NOMO-1 treated with DMSO at 0.1 percent for 48 hours (cell line): ENCODE measurements around the gene FAM234A.
"Not testable (repeated sequence)": the region's sequence is repeated elsewhere in the genome, so short reads cannot be mapped to it uniquely, and the experiment has no call there.

Experiments used
- DNase-seq: peaks from one replicate; lab custom pipeline; 2025; ENCODE audit not compliant: unreplicated experiment; lab: John Stamatoyannopoulos, UW

The FAM234A gene

GRCh38 chr16:229731-230281 lies 4.8 kb upstream of the FAM234A start:
- DNase-seq: no peak

DNA sequence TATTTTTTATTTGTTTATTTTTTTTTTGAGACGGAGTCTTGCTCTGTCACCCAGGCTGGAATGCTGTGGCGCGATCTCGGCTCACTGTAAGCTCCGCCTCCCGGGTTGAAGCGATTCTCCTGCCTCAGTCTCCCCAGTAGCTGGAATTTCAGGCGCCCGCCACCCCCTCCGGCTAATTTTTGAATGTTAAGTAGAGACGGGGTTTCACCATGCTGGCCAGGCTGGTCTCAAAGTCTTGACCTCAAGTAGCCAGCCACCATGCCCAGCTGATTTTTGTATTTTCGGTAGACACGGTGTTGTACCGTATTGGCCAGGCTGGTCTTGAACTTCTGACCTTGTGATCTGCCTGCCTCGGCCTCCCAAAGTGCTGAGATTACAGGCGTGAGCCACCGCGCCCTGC lies 4.3 kb upstream of the FAM234A start:
- not testable (repeated sequence) for DNase-seq

DNA sequence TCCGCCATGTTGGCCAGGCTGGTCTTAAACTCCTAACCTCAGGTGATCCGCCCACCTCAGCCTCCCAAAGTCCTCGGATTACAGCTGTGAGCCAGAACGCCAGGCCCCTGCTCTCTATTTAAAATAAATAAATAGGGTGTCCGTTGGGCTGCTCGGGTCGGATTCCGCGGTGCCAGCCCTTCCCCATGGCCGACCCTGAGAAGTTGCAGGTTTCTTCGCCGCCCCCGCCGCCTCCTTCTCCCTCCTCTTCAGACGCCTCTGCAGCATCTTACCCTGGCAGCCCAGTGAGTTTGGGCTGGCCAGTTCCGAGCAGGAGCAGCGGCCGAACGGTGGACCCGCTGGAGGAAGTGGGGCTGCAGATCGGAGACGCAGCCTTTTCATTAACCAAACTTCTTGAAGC lies 3.7 kb upstream of the FAM234A start:
- no peak for DNase-seq

DNA sequence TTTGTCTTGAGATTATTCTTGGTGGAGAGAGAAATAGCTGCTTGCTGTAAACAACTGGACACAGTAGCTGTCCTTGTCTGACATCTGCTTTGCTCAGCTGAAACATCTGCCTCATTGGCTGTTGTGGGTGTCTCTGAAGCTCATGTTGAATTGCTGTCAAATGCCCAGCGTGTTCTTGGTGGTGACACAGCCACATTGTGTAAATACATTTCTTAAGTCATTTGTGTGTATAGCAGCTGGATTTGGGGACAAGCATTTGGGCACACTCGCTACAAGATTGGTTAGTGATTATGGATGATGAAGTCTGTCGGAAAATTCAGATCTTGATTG lies 5.3 kb downstream of the FAM234A start:
- DNase-seq: no peak

DNA sequence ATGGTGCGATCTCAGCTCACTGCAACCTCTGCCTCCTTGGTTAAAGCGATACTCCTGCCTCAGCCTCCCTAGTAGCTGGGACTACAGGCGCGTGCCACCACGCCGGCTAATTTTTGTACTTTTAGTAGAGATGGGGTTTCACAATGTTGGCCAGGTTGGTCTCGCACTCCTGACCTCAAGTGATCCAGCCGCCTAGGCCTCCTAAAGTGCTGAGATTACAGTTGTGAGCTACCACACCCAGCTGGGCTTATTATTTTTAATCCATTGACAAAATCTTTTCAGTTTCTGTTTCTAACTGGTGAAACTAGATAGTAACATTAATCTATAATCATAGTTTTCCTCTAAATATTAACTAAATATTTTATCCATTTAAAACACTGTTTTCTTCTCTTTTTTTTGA lies 5.9 kb downstream of the FAM234A start:
- no peak for DNase-seq

GRCh38 chr16:242281-242680 lies 7.7 kb downstream of the FAM234A start:
- no peak for DNase-seq

DNA sequence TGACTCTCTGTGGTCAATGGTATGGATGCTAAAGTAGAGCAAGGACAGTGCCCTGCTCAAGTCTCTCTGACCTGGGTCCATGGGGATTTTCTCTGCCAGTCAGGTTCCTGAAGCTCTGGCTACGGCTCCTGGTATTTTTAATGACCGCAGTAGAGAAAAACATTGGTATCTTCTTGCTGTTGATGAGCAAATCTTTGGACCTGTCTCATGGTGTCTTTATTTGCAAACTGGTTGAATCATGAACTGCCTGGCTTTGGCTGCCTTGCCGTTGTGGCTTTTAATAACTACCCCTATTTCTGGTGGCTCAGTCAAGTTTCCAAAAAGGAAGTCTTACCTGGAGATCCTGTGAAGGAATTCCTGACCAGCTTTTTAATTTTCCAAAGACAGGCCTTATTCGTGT lies 8.7 kb downstream of the FAM234A start:
- DNase-seq: no peak

DNA sequence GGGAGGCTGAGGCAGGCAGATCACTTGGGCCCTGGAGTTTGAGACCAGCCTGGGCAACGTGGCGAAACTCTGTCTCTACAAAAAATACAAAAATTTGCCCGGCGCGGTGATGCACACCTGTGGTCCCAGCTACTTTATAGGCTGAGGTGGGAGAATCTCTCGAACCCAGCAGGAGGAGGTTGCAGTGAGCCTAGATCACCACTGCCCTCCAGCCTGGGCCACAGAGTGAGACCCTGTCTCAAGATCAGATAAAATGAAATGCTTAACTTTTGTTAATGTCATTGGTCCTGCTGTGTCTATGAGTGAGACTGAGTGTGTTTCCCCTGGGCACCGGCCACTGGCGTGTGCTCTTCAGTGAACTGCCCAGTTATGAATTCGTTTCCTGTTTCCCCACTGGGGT lies 10.5 kb downstream of the FAM234A start:
- DNase-seq: no peak

DNA sequence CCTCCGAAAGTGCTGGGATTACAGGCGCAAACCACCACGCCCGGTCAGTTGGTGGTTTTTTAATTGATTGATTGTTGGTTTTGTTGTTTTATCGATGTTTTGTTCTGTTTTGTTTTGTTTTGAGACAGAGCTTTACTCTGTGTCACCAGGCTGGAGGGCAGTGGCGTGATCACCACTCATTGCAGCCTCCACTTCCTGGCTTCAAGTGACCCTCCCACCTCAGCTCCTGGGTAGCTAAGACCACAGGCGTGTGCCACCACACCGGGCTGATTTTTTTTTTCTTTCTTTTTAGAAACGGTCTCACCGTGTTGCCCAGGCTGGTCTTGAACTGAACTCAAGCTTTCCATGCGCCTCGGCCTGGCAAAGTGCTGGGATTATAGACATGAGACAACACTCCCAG lies 12.4 kb downstream of the FAM234A start:
- DNase-seq: no peak

GRCh38 chr16:249431-249830 lies 14.8 kb downstream of the FAM234A start:
- DNase-seq: no peak

DNA sequence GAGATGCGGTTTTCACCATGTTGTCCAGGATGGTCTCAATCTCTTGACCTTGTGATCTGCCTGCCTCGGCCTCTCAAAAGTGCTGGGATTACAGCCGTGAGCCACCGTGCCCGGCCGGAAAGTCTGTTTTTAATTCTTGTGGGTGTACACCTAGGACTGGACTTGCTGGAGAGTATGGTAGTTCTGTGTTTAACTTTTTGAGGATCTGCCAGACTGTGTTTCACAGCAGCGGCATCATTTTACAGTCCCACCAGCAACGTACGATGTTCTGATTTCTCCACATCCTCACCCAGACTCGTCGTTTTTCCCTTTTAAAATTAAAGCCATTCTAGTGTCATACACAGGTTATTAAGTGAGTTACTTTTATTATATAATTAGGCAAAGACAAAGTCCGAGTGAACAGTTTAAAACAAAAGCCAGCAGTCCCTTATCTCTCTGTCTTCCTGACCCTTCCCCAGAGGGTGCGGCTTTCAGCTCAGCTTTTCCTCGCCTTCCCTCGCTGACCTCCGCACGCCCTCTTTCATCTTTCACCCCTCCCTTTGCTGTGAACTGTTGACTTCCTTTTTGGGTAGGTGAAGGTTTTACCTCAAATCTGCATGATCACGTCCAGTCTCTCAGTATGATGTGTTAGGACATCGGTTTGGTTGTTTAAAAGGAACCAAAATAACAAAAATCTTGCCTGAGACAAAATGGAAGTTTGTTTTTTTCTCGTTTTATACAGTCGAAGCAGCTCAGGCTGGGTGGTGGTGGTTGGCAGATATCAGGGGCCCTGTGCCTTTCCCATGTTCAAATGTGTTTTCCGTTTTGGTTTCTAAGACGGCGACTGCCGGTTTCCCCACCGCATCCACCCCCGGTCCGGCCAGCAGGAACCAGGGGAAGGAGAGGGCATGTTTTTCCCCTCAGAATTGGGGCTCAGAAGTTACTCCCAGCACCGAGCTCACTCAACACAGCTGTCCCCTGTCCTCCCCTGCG lies 18.0 kb downstream of the FAM234A start:
- DNase-seq: no peak

GRCh38 chr16:253833-254232 lies 19.2 kb downstream of the FAM234A start:
- DNase-seq: no peak

GRCh38 chr16:254461-254860 lies 19.8 kb downstream of the FAM234A start:
- DNase-seq: no peak

- no peak for DNase-seq
These were observed 20.6 kb downstream of the FAM234A start for GRCh38 chr16:255183-255582.

DNA sequence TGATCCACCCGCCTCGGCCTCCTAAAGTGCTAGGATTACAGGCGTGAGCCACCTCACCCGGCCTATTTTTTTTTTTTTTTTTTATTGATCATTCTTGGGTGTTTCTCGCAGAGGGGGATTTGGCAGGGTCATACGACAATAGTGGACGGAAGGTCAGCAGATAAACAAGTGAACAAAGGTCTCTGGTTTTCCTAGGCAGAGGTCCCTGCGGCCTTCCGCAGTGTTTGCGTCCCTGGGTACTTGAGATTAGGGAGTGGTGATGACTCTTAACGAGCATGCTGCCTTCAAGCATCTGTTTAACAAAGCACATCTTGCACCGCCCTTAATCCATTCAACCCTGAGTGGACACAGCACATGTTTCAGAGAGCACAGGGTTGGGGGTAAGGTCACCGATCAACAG lies 23.5 kb downstream of the FAM234A start:
- DNase-seq: not testable (repeated sequence)

GRCh38 chr16:259226-259625 lies 24.6 kb downstream of the FAM234A start:
- DNase-seq: no peak

DNA sequence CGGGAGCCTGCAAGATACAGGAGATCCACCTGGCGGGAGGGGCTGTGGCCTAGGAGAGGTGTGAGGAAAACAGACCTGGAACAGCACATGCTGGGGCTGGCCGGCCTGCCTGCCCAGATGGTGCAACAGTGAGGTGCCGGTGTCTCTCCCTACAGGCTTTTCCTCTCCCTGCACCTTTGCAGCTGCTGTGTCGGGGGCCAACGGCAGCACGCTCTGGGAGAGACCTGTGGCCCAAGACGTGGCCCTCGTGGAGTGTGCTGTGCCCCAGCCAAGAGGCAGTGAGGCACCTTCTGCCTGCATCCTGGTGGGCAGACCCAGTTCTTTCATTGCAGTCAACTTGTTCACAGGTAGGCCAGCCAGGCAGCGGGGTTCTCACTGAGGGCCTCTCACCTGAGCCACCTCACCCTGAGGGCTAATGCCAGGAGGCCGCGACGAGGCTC lies 25.2 kb downstream of the FAM234A start:
- DNase-seq: no peak

DNA sequence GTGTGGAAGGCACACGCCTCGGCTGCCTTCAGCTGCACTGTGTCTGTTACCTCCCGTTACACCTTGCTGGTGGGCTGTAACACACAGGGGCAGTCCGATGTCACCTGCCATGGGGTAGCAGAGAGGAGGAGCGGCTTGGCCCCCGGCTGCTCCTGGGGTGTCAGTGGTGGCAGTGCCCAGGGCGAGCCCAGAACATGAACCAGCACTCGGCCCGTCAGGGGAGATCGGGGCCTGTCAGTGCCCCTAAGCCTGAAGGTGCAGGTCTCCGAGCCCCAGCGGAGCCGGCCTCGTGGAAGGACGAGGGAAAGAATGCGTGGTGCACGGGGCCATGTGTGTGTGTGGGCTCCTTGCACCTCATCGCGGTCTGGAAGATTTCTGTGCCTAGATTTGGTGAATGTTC lies 25.7 kb downstream of the FAM234A start:
- no peak for DNase-seq

DNA sequence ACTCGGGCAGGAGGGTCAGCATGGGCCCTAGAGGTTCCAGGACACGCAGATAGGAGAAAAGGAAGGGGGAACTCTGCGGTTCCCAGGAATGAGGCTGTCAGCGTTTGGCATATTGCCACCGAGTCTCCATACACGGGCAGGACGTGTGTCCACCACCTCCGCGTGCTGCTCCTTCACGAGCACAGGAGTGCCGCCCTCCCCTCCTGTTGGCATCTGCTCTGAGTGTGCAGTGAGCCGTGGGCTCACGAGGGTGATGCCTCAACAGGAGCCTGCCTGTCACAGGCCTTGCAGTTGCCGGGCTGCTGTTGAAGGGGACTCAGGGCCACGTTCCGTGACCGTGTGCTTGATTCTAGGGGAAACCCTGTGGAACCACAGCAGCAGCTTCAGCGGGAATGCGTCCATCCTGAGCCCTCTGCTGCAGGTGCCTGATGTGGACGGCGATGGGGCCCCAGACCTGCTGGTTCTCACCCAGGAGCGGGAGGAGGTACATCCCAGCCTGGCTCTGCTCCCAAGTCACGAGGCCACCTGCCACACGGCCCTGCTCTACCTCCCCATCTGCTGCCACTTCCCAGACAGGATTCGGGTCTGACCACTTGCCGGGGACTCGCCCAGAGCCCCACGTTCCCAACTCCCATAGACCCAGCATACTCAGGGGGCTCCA lies 26.5 kb downstream of the FAM234A start:
- DNase-seq: no peak

GRCh38 chr16:262121-262745 lies 27.6 kb downstream of the FAM234A start:
- DNase-seq: no peak

GRCh38 chr16:263182-263774 lies 28.7 kb downstream of the FAM234A start:
- DNase-seq: no peak
